ENCODE results near the gene GPC5. TPM values are rescaled to one million over a fixed set of nuclear protein-coding genes. Genes with fewer than 3 reads are reported as not detected.

GPC5 gene
- total RNA-seq, 1 donor from 2014 or later = 2.5 TPM

DNA sequence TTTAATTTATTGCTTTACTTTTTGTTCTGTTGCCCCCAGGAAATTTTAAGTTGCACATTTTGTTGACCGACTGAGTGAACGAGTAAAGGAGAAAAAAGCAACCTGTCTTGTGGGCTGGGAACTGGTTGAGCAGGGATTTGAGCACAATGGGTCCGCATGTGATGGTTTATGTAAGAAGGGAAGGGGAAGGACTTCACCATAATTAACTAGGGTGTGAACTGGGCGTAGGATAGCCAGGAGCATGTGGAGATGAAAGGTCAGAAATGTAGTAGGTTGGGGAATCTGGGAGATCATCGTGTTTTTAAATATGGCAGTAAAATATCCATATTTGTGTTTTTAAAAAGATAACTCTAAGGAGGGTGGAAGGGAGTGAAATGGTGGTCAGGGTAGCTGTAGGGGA lies 99.9 kb downstream of the GPC5 start:
- Mint-ChIP-seq H3K27ac (no peak overlapping the region), H3K36me3 (no peaks in the 10 kb centered on the region)

GRCh38 chr13:91504216-91504615 lies 105.8 kb downstream of the GPC5 start:
- Mint-ChIP-seq H3K4me3 (no peak overlapping the region), H3K27ac (no peak overlapping the region), H3K36me3 (no peaks in the 10 kb centered on the region), H3K9me3 (no peaks in the 10 kb centered on the region), H3K4me1 (no peaks in the 10 kb centered on the region), H3K27me3 (ENCODE audit: low read depth) (peaks cover 8% of the 10 kb centered on the region)
- TF ChIP-seq CTCF (IDR thresholded peaks at IDR 0.05; ENCODE audit: unreplicated experiment) = no peak
- no peak for DNase-seq (ENCODE audit: low spot score in 2 of 2, unreplicated experiment in 2 of 2)

More for the DNA sequence above, 99.9 kb downstream of the GPC5 start:
- H3K9me3 Mint-ChIP-seq = peaks cover 4% of the 10 kb centered on the region
- no peak for DNase-seq (ENCODE audit: low spot score in 2 of 2, unreplicated experiment in 2 of 2)
- peaks cover 2% of the 10 kb centered on the region for H3K4me1 Mint-ChIP-seq
- H3K4me3 Mint-ChIP-seq = no peak overlapping the region
- TF ChIP-seq CTCF (IDR thresholded peaks at IDR 0.05; ENCODE audit: unreplicated experiment) = no peak
- peaks cover 9% of the 10 kb centered on the region for H3K27me3 Mint-ChIP-seq (ENCODE audit: low read depth)

- Mint-ChIP-seq H3K27ac (no peak overlapping the region), H3K9me3 (no peaks in the 10 kb centered on the region), H3K27me3 (ENCODE audit: low read depth) (peaks cover 8% of the 10 kb centered on the region), H3K36me3 (no peaks in the 10 kb centered on the region), H3K4me3 (no peak overlapping the region), H3K4me1 (no peaks in the 10 kb centered on the region)
- no peak for TF ChIP-seq CTCF (IDR thresholded peaks at IDR 0.05; ENCODE audit: unreplicated experiment)
- DNase-seq (ENCODE audit: low spot score in 2 of 2, unreplicated experiment in 2 of 2) = no peak
Observed at GRCh38 chr13:91506759-91507158, 108.3 kb downstream of the GPC5 start.

GRCh38 chr13:91510058-91510457 lies 111.6 kb downstream of the GPC5 start:
- Mint-ChIP-seq H3K27me3 (ENCODE audit: low read depth) (peaks cover 2% of the 10 kb centered on the region), H3K9me3 (no peaks in the 10 kb centered on the region), H3K36me3 (no peaks in the 10 kb centered on the region), H3K27ac (no peak overlapping the region), H3K4me1 (no peaks in the 10 kb centered on the region), H3K4me3 (no peak overlapping the region)
- no peak for TF ChIP-seq CTCF (IDR thresholded peaks at IDR 0.05; ENCODE audit: unreplicated experiment)
- no peak for DNase-seq (ENCODE audit: low spot score in 2 of 2, unreplicated experiment in 2 of 2)

- Mint-ChIP-seq H3K4me1 (no peaks in the 10 kb centered on the region), H3K27ac (no peak overlapping the region), H3K27me3 (ENCODE audit: low read depth) (no peaks in the 10 kb centered on the region), H3K36me3 (no peaks in the 10 kb centered on the region), H3K9me3 (peaks cover 11% of the 10 kb centered on the region), H3K4me3 (no peak overlapping the region)
- no peak for DNase-seq (ENCODE audit: low spot score in 2 of 2, unreplicated experiment in 2 of 2)
- no peak for TF ChIP-seq CTCF (IDR thresholded peaks at IDR 0.05; ENCODE audit: unreplicated experiment)
Observed at GRCh38 chr13:91513790-91514189, 115.4 kb downstream of the GPC5 start.

DNA sequence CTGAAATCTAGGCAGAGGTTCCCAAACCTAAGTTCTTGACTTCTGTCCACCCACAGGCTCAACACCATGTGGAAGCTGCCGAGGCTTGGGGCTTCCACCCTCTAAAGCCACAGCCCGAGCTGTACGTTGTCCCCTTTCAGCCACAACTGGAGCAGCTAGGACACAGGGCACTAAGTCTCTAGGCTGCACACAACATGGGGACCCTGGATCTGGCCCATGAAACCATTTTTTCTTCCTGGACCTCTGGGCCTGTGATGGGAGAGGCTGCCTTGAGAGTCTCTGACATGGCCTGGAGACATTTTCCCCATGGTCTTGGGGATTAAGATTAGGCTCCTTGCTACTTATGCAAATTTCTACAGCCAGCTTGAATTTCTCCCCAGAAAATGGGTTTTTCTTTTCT lies 118.4 kb downstream of the GPC5 start:
- no peak overlapping the region for H3K4me3 Mint-ChIP-seq
- no peaks in the 10 kb centered on the region for H3K27me3 Mint-ChIP-seq (ENCODE audit: low read depth)
- no peak for TF ChIP-seq CTCF (IDR thresholded peaks at IDR 0.05; ENCODE audit: unreplicated experiment)
- no peak for DNase-seq (ENCODE audit: low spot score in 2 of 2, unreplicated experiment in 2 of 2)
- no peak overlapping the region for H3K27ac Mint-ChIP-seq
- no peaks in the 10 kb centered on the region for H3K4me1 Mint-ChIP-seq
- no peaks in the 10 kb centered on the region for H3K36me3 Mint-ChIP-seq
- peaks cover 13% of the 10 kb centered on the region for H3K9me3 Mint-ChIP-seq
